ENCODE results near the gene ADRA2C.

The ADRA2C gene

GRCh38 chr4:3780347-3781171, 14.4 kb downstream of the ADRA2C start:
- no peak for DNase-seq

- no peak for DNase-seq
These were observed 15.2 kb downstream of the ADRA2C start for GRCh38 chr4:3781193-3781886.

DNA sequence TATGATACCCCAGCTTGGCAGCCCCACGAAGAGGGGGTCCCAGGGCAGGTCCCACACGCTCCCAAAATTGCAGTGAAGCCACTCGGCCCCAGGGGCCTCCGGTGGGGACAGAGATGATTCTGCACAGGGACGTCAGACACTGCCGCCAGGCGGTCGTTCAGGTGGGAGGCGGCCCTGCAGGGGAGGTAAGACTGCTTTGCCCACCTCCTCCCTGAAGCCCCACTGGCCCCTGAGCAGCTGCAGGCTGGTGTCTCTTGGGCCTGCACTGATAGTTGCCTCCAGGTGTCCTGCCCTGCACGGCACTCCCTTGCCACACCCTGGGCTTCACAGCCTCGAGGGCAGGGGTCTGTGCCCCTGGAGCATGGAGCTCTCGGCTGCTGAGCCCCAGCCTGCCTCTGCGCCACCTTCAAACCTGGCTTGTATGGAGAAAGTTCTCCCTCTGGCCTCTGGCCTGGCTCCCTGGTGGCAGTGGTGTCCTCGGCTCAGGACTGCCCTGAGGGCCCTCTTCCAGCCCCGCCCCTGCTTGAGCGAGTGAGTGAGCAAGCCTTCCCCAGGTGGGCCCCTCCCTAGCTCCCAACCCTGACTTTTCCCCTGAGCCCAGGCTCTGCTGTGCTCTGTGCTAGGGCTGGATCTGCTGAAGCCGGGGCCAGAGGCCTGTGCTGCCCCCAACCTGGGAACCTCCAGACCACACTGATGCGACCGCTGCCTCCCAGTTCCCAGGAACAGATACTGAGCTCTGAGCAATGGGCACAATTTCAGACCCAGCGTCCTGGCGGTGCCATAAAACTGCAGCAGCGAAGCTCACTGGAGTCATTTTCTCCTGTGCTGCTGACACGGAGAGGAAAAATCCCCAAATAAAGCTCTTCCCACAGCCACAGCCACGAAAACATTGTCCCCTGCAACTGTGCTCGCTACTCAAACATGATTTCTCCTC, 16.1 kb downstream of the ADRA2C start:
- DNase-seq, result no peak

- no peak for DNase-seq
These were observed 17.6 kb downstream of the ADRA2C start for GRCh38 chr4:3783693-3784306.

GRCh38 chr4:3784454-3785291, 18.5 kb downstream of the ADRA2C start:
- no peak for DNase-seq

DNA sequence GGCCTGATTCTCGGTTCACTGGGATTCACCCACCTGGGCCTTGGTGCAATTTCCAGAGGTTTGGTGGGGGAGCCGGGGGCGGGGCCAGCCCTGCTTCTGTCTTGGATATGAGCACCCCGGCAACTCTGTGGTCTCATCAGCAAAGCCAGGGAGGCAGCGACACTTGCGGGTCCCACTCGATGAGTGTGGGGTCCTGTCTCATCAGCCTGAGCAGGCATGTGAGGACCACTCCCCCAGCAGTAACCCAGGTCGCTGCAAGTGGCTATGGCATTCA, 19.0 kb downstream of the ADRA2C start:
- no peak for DNase-seq

GRCh38 chr4:3786196-3786869, 20.1 kb downstream of the ADRA2C start:
- no peak for DNase-seq

- DNase-seq, result no peak
These were observed 21.5 kb downstream of the ADRA2C start for GRCh38 chr4:3787489-3788365.

- DNase-seq, result no peak
These were observed 22.1 kb downstream of the ADRA2C start for GRCh38 chr4:3788366-3788660.

- DNase-seq, result no peak
These were observed 23.4 kb downstream of the ADRA2C start for GRCh38 chr4:3789587-3789986.

GRCh38 chr4:3790006-3790561, 23.9 kb downstream of the ADRA2C start:
- DNase-seq, result no peak

- no peak for DNase-seq
These were observed 25.1 kb downstream of the ADRA2C start for GRCh38 chr4:3791256-3791655.

- DNase-seq, result no peak
These were observed 25.8 kb downstream of the ADRA2C start for GRCh38 chr4:3791910-3792542.

DNA sequence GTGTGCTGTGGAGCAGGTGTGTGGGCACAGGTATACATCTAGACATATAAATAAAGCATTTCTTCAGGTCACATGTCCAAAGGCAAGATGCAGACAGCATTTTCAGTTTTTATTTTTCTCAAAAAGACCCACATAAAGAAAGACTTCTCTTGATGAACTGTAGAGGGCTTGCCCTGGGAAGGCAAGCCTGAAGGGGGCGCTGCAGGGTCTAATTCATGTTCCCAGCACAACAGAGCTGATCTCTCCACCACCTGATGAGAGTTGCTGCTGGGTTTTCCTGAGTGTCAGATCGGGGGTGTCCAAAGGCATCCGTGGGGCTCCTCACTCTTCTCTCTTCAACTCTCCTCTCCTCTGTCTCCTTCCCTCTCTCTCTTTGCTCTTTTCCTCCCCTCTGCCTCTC, 26.6 kb downstream of the ADRA2C start:
- no peak for DNase-seq

GRCh38 chr4:3793545-3793944, 27.4 kb downstream of the ADRA2C start:
- DNase-seq, result no peak

- no peak for DNase-seq
These were observed 30.8 kb downstream of the ADRA2C start for GRCh38 chr4:3796960-3797359.

DNA sequence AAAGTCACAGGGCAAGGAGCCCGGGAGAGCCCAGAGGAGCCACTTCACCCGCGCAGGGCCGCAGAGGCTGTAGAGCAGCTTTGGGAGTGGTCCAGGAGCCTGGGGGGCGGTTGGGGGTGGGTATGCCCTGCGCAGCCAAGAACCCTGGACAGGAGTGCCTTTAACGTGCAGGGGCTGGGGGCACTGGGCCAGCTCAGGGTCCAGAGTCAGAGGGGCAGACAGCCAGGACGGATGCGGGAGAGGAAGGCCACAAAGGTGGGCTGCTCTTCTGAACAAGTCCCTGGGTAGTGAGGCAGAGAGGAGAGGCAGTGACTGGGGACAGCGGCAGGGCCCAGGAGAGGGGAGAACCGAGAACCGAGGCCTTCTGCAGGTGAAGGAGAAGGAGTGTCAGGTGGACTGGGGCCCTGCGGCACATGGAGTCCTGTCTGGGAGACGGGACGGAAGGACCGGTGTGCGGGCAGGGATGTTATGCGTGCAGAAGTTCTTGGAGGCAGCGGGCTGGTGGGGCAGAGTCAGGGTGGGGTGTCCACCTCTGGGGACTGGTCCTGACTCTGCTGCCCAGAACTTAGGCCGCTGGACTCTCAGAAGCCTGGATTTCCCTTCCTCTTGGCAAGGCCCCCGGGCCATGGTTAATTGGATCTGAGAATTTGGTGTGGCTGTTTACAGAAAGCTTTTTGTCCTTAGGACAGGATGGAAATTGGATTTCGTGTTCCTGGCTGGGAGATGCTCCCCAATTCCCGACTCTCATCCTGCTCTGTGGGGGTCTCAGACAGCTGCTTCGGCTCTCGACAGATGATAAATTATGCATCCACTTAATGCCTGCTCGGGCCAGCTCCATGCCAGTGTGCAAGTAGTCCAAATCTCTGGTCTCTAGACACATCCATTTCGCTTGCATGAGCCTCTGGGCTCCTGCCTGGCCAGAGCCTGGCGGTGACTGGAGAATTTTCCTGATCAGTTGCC, 31.9 kb downstream of the ADRA2C start:
- no peak for DNase-seq

- DNase-seq, result no peak
These were observed 33.3 kb downstream of the ADRA2C start for GRCh38 chr4:3799496-3799895.

DNA sequence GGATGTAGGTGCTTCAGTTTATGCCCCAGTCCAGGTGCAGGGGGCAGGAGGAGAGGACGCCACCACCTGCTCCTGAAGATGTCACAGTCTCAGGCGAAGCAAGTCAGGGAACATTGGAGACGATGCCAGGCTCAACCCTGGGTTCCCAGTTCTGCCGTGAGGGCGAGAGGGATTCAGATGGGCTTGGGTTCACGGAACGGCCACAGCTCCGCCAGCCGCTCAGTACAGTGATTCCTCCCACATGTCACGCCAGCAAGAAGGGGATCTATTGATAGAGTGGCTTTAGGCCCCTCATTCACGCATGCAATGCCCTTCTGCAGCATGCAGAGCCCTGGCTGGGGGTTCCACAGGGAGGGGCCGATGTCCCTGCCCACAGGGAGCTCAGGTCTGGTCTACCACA, 34.2 kb downstream of the ADRA2C start:
- no peak for DNase-seq
